OCI-LY3 (cell line): Measurements from ENCODE around the gene NDFIP2.

Source experiments
- H2AFZ ChIP-seq: fragments of 200-600, 300-600 bp; shearing (Covaris generic); 2 replicates; pipeline ENCODE4 v1.6.0; 2014; ENCODE audit warnings: antibody characterized with exemption, low read depth, low read length
- H3K27ac ChIP-seq: fragments of 200-600, 300-600 bp; sonication (generic); 2 replicates; pipeline ENCODE4 v1.5.1; 2014; ENCODE audit warnings: mild to moderate bottlenecking, low read length, moderate library complexity, mixed read lengths
- H3K27me3 ChIP-seq: fragments of 200-600, 300-600 bp; sonication (generic); 2 replicates; pipeline ENCODE4 v1.6.1; 2014; ENCODE audit warnings: low read depth, low read length, mixed read lengths
- H3K36me3 ChIP-seq: fragments of 200-600, 300-600 bp; sonication (generic); replicated peaks from 2 replicates; pipeline ENCODE3; 2014; ENCODE audit warnings: low read depth, low read length, mixed read lengths
- H3K4me1 ChIP-seq: fragments of 300-600, 200-600 bp; sonication (generic); 2 replicates; pipeline ENCODE4 v1.6.1; 2014; ENCODE audit warnings: low read length, mixed read lengths
- H3K4me2 ChIP-seq: fragments of 200-600, 300-600 bp; sonication (generic); 2 replicates; pipeline ENCODE4 v1.6.1; 2014; ENCODE audit warnings: low read length, mixed read lengths
- H3K4me3 ChIP-seq: fragments of 300-600, 200-600 bp; sonication (generic); 2 replicates; pipeline ENCODE4 v1.5.1; 2014; ENCODE audit warnings: antibody characterized with exemption, mild to moderate bottlenecking, low read length, moderate library complexity
- H3K79me2 ChIP-seq: fragments of 300-600, 200-600 bp; shearing (Covaris generic); 2 replicates; pipeline ENCODE4 v1.6.1; 2014; ENCODE audit warnings: mild to moderate bottlenecking, low read length, mixed read lengths
- H3K9ac ChIP-seq: fragments of 300-600, 200-600 bp; shearing (Covaris generic); 2 replicates; pipeline ENCODE4 v1.6.0; 2014; ENCODE audit warnings: mild to moderate bottlenecking, low read length, moderate library complexity
- H3K9me3 ChIP-seq: fragments of 200-600, 300-600 bp; shearing (Covaris generic); 2 replicates; pipeline ENCODE4 v1.6.1; 2014; ENCODE audit warnings: low read length, mixed read lengths; ENCODE audit not compliant: insufficient read depth
- H4K20me1 ChIP-seq: fragments of 200-600, 300-600 bp; sonication (generic); 2 replicates; pipeline ENCODE4 v1.6.1; 2016; ENCODE audit warnings: low read length, mixed read lengths; ENCODE audit not compliant: insufficient read depth
- EZH2phosphoT487 ChIP-seq: fragments of 200-600 bp; shearing (Covaris generic); IDR thresholded peaks from 2 replicates; pipeline ENCODE4 v1.6.1; 2018; ENCODE audit warnings: antibody characterized with exemption, mixed run types, low read depth
- TF ChIP-seq, protein P1 (sequence below): fragments of 200-600, 300-600 bp; sonication (generic); IDR thresholded peaks from 2 replicates; pipeline ENCODE4 v1.5.1; 2014; ENCODE audit warnings: antibody characterized with exemption, low read length, low read depth

NDFIP2 gene

GRCh38 chr13:79533781-79534400 is 52.9 kb downstream of the NDFIP2 start:
- no peaks in the 10 kb centered on the region for H3K9me3 ChIP-seq
- H4K20me1 ChIP-seq, result no peaks in the 10 kb centered on the region
- no peak overlapping the region for H3K4me3 ChIP-seq
- no peaks in the 10 kb centered on the region for H3K79me2 ChIP-seq
- H2AFZ ChIP-seq, result no peak overlapping the region
- H3K27ac ChIP-seq, result no peak overlapping the region
- H3K27me3 ChIP-seq, result no peaks in the 10 kb centered on the region
- H3K9ac ChIP-seq, result no peak overlapping the region
- no peaks in the 10 kb centered on the region for H3K36me3 ChIP-seq
- TF ChIP-seq EZH2phosphoT487, result no peak
- TF ChIP-seq, protein P1, sequence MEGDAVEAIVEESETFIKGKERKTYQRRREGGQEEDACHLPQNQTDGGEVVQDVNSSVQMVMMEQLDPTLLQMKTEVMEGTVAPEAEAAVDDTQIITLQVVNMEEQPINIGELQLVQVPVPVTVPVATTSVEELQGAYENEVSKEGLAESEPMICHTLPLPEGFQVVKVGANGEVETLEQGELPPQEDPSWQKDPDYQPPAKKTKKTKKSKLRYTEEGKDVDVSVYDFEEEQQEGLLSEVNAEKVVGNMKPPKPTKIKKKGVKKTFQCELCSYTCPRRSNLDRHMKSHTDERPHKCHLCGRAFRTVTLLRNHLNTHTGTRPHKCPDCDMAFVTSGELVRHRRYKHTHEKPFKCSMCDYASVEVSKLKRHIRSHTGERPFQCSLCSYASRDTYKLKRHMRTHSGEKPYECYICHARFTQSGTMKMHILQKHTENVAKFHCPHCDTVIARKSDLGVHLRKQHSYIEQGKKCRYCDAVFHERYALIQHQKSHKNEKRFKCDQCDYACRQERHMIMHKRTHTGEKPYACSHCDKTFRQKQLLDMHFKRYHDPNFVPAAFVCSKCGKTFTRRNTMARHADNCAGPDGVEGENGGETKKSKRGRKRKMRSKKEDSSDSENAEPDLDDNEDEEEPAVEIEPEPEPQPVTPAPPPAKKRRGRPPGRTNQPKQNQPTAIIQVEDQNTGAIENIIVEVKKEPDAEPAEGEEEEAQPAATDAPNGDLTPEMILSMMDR, result no peak
- no peak overlapping the region for H3K4me2 ChIP-seq
- peaks cover 4% of the 10 kb centered on the region; the same call in 1 of the 2 replicates for H3K4me1 ChIP-seq

DNA sequence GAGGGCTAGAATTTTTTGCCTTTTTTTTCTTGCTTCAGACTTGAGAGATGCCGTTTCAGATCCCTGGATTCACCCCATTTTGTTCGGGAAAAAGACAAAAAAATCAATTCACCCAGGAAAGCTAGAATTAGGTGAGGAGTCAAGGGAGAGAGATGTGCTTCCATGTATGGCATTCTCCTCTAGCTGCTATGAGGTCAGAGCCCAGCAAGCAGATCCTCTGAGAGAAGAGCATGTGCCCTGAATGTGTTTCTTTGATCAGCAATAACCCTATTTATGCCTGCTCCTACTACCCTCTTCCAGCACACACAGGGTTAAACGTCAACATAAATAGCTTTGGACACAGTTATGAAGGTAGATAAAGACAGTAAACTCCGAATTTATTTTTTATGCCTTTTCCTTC is 53.6 kb downstream of the NDFIP2 start:
- no peak for TF ChIP-seq EZH2phosphoT487
- TF ChIP-seq, protein P1, result no peak
- H3K4me3 ChIP-seq, result no peak overlapping the region
- no peaks in the 10 kb centered on the region for H3K79me2 ChIP-seq
- no peaks in the 10 kb centered on the region for H3K9me3 ChIP-seq
- H3K4me1 ChIP-seq, result peaks cover 4% of the 10 kb centered on the region; the same call in 1 of the 2 replicates
- no peak overlapping the region for H3K27ac ChIP-seq
- no peaks in the 10 kb centered on the region for H3K27me3 ChIP-seq
- no peak overlapping the region for H3K9ac ChIP-seq
- no peak overlapping the region for H3K4me2 ChIP-seq
- H4K20me1 ChIP-seq, result no peaks in the 10 kb centered on the region
- no peak overlapping the region for H2AFZ ChIP-seq
- H3K36me3 ChIP-seq, result no peaks in the 10 kb centered on the region

- Histone ChIP-seq H3K9me3 (no peaks in the 10 kb centered on the region), H3K4me3 (no peak overlapping the region), H3K4me2 (no peak overlapping the region), H3K79me2 (no peaks in the 10 kb centered on the region), H4K20me1 (no peaks in the 10 kb centered on the region), H3K9ac (no peak overlapping the region), H2AFZ (no peak overlapping the region), H3K27me3 (no peaks in the 10 kb centered on the region), H3K36me3 (no peaks in the 10 kb centered on the region), H3K4me1 (peaks cover 4% of the 10 kb centered on the region; the same call in 1 of the 2 replicates), H3K27ac (no peak overlapping the region)
- no peak for TF ChIP-seq EZH2phosphoT487
- TF ChIP-seq, protein P1, result no peak
Observed at GRCh38 chr13:79538757-79539156, 57.8 kb downstream of the NDFIP2 start.

DNA sequence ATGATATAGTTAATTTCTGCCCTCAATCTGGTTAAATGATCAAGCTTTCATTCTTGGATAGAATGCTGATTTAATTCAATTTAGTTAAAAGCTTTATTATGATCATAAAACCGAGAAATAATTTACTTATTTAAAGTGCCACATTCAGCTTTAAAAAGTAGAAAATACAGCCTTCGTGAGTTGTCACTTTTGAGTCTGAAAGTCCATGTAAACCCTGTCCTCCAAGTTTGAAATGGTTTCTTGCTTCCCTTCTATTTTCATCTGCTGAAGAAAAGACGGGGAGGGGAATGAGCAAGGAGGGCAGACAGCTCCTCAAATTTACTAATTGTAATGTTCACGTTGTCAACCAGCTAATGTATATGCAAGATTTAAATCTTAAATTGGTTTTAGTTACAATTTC is 59.5 kb downstream of the NDFIP2 start:
- H3K9me3 ChIP-seq, result no peaks in the 10 kb centered on the region
- no peak overlapping the region for H3K9ac ChIP-seq
- no peaks in the 10 kb centered on the region for H3K79me2 ChIP-seq
- H3K27ac ChIP-seq, result no peak overlapping the region
- no peak for TF ChIP-seq EZH2phosphoT487
- TF ChIP-seq, protein P1, result no peak
- no peak overlapping the region for H2AFZ ChIP-seq
- H4K20me1 ChIP-seq, result no peaks in the 10 kb centered on the region
- no peak overlapping the region for H3K4me3 ChIP-seq
- no peak overlapping the region for H3K4me2 ChIP-seq
- H3K27me3 ChIP-seq, result no peaks in the 10 kb centered on the region
- peaks cover 4% of the 10 kb centered on the region; the same call in 1 of the 2 replicates for H3K4me1 ChIP-seq
- H3K36me3 ChIP-seq, result no peaks in the 10 kb centered on the region
